Liver (tissue), 3 donors: ENCODE results near the gene FCF1.

Source experiments
- FOXA1 ChIP-seq: IDR thresholded peaks from 2 replicates; pipeline ENCODE4 v1.6.1; 2016; ENCODE audit warnings: antibody characterized with exemption
- GABPA ChIP-seq, 2 donors: IDR thresholded peaks in 1 of 2; conservative IDR thresholded peaks in 1 of 2; 2 replicates each; pipeline ENCODE4 v1.6.1; 2016; ENCODE audit warnings: antibody characterized with exemption in 2 of 2, mild to moderate bottlenecking in 1 of 2, moderate library complexity in 1 of 2
- JUND ChIP-seq, 2 donors: IDR thresholded peaks; 2 replicates each; pipeline ENCODE4 v1.6.1; 2016; ENCODE audit warnings: antibody characterized with exemption in 2 of 2
- RAD21 ChIP-seq, 2 donors: IDR thresholded peaks; 2 replicates each; pipeline ENCODE4 v1.6.1; 2016; ENCODE audit warnings: antibody characterized with exemption in 2 of 2, mild to moderate bottlenecking in 2 of 2
- TAF1 ChIP-seq: conservative IDR thresholded peaks from 2 replicates; pipeline ENCODE4 v1.6.1; 2016; ENCODE audit warnings: antibody characterized with exemption, mild to moderate bottlenecking
- YY1 ChIP-seq: IDR thresholded peaks from 2 replicates; pipeline ENCODE4 v1.6.1; 2016; ENCODE audit warnings: antibody characterized with exemption, mild to moderate bottlenecking
- TF ChIP-seq, protein P1 (sequence below): fragments of 150-350 bp; IDR thresholded peaks from 2 replicates; pipeline ENCODE4 v1.5.1; 2017; ENCODE audit warnings: improper control_type of control experiment, low read depth, low read length; ENCODE audit not compliant: missing input control
- TF ChIP-seq, protein P2 (sequence below): IDR thresholded peaks from 2 replicates; pipeline ENCODE4 v1.6.1; 2016; ENCODE audit warnings: antibody characterized with exemption, mild to moderate bottlenecking
- TF ChIP-seq, protein P3 (sequence below): IDR thresholded peaks from 2 replicates; pipeline ENCODE4 v1.6.1; 2016; ENCODE audit warnings: antibody characterized with exemption
- donor health status: healthy.
- donor health status: healthy.

DNA sequence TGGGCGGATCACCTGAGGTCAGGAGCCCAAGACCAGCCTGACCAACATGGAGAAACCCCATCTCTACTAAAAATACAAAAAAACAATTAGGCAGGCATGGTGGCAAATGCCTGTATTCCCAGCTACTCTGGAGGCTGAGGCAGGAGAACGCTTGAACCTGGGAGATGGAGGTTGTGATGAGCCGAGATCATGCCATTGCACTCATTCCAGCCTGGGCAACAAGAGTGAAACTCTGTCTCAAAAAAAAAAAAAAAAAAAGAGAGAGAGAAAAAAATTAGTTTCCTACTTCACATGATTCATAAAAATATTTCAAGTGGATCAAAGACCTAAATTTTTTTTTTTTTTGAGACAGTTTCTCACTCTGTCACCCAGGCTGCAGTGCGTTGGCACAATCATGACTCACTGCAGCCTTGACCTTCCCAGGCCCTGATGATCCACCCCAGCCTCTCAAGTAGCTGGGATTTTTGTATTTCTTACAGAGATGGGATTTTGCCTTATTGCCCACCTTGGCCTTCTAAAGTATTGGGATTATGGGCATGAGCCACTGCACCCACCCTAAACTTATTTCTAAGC lies 24.9 kb downstream of the FCF1 start:
- TF ChIP-seq, protein P1, sequence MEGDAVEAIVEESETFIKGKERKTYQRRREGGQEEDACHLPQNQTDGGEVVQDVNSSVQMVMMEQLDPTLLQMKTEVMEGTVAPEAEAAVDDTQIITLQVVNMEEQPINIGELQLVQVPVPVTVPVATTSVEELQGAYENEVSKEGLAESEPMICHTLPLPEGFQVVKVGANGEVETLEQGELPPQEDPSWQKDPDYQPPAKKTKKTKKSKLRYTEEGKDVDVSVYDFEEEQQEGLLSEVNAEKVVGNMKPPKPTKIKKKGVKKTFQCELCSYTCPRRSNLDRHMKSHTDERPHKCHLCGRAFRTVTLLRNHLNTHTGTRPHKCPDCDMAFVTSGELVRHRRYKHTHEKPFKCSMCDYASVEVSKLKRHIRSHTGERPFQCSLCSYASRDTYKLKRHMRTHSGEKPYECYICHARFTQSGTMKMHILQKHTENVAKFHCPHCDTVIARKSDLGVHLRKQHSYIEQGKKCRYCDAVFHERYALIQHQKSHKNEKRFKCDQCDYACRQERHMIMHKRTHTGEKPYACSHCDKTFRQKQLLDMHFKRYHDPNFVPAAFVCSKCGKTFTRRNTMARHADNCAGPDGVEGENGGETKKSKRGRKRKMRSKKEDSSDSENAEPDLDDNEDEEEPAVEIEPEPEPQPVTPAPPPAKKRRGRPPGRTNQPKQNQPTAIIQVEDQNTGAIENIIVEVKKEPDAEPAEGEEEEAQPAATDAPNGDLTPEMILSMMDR: no peak
- TF ChIP-seq, protein P2, sequence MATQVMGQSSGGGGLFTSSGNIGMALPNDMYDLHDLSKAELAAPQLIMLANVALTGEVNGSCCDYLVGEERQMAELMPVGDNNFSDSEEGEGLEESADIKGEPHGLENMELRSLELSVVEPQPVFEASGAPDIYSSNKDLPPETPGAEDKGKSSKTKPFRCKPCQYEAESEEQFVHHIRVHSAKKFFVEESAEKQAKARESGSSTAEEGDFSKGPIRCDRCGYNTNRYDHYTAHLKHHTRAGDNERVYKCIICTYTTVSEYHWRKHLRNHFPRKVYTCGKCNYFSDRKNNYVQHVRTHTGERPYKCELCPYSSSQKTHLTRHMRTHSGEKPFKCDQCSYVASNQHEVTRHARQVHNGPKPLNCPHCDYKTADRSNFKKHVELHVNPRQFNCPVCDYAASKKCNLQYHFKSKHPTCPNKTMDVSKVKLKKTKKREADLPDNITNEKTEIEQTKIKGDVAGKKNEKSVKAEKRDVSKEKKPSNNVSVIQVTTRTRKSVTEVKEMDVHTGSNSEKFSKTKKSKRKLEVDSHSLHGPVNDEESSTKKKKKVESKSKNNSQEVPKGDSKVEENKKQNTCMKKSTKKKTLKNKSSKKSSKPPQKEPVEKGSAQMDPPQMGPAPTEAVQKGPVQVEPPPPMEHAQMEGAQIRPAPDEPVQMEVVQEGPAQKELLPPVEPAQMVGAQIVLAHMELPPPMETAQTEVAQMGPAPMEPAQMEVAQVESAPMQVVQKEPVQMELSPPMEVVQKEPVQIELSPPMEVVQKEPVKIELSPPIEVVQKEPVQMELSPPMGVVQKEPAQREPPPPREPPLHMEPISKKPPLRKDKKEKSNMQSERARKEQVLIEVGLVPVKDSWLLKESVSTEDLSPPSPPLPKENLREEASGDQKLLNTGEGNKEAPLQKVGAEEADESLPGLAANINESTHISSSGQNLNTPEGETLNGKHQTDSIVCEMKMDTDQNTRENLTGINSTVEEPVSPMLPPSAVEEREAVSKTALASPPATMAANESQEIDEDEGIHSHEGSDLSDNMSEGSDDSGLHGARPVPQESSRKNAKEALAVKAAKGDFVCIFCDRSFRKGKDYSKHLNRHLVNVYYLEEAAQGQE: no peak
- TF ChIP-seq YY1 (no peak), JUND (IDR thresholded peaks at IDR 0.05) (no peak), TAF1 (no peak), FOXA1 (no peak), GABPA (IDR thresholded peaks at IDR 0.05 in 1 of 2, conservative IDR thresholded peaks at IDR 0.05 in 1 of 2) (no peak), RAD21 (IDR thresholded peaks at IDR 0.05) (no peak)
- TF ChIP-seq, protein P3, sequence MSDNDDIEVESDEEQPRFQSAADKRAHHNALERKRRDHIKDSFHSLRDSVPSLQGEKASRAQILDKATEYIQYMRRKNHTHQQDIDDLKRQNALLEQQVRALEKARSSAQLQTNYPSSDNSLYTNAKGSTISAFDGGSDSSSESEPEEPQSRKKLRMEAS: no peak
